Sigmoid colon (tissue), 4 donors: Measurements from ENCODE around the gene ALPG.

ENCODE experiments used
- CTCF ChIP-seq, 4 experiments: fragments of 450-650 bp in 3 of 4; fragments of 200-600 bp in 1 of 4; IDR thresholded peaks; one replicate each; pipeline ENCODE4 v1.5.1; 2016 to 2019; ENCODE audit warnings: antibody characterized with exemption in 4 of 4, mild to moderate bottlenecking in 3 of 4, moderate library complexity in 2 of 4
- POLR2AphosphoS5 ChIP-seq, 4 donors: sonication (generic); formaldehyde crosslinking; IDR thresholded peaks; one replicate each; pipeline ENCODE4 v1.6.1; 2017; ENCODE audit warnings: antibody characterized with exemption in 4 of 4

- TF ChIP-seq POLR2AphosphoS5 (IDR thresholded peaks at IDR 0.05) (no peak), CTCF (IDR thresholded peaks at IDR 0.05) (no peak)
Observed at GRCh38 chr2:232441147-232441651, 34.6 kb downstream of the ALPG start.
